WI38 (cell line): ENCODE results near the gene CKB.

Experiments
- H3K4me3 ChIP-seq: 2 replicates; pipeline ENCODE4 v1.5.1; 2011; ENCODE audit warnings: low read depth, mild to moderate bottlenecking, control low read depth, low read length
- TF ChIP-seq, protein P1 (sequence below): IDR thresholded peaks from 2 replicates; pipeline ENCODE4 v1.5.1; 2012; ENCODE audit warnings: low read depth, mild to moderate bottlenecking, control low read depth, low read length

CKB gene

DNA sequence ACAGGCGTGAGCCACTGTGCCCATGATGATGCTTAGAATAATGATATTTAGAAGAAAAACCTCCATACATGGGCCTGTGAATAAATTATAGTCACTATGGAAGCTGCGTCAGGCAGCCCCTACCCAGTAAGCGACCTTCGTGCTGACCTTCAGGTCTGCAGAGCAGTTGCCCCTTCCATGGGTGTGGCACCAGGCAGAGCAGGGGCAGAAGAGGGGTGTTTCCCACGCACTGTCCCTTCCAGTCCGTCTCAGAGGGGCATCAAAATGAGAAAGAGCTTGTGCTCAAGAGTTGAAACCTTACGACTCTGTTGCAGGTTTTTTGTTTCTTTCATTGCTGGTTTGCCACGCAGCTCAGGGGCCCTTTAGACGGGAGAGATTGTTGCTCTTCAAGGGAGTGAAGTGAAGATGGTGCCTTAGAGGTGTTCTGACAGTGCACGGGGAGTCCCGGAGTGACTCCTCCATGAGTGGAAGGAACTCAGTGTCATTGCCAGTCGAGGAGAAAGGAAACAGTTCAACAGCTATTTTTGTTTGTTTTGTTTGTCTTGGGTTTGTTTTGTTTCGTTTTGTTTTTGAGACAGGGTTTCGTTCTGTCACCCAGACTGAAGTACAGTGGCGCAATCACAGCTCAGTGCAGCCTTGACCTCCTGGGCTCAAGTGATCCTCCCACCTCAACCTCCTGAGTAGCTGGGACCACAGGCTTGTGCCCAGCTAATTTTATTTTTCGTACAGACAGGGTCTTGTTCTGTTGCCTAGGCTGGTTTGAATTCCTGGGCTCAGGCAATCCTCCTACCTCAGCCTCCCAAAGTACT is 13.9 kb downstream of the CKB start:
- H3K4me3 ChIP-seq = no peak overlapping the region
- TF ChIP-seq, protein P1, sequence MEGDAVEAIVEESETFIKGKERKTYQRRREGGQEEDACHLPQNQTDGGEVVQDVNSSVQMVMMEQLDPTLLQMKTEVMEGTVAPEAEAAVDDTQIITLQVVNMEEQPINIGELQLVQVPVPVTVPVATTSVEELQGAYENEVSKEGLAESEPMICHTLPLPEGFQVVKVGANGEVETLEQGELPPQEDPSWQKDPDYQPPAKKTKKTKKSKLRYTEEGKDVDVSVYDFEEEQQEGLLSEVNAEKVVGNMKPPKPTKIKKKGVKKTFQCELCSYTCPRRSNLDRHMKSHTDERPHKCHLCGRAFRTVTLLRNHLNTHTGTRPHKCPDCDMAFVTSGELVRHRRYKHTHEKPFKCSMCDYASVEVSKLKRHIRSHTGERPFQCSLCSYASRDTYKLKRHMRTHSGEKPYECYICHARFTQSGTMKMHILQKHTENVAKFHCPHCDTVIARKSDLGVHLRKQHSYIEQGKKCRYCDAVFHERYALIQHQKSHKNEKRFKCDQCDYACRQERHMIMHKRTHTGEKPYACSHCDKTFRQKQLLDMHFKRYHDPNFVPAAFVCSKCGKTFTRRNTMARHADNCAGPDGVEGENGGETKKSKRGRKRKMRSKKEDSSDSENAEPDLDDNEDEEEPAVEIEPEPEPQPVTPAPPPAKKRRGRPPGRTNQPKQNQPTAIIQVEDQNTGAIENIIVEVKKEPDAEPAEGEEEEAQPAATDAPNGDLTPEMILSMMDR = no peak

DNA sequence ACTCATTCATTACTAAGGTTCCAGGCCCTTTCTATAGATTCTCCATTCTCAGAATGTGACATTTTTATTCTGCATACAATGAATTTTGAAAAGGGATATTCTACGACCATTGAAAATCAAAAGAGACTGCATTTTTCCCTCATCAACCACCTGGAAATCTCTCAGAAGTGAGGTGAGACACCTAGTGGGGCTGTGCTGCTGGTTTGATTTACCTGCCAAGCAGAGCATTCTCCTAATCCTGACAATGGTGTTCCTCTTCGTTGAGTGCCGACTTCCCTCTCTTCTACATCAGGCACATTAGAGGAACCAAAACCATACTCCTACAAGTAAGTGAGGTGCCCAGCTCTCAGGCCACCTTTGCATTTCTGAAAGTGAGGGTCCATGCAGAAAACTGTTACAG is 14.9 kb downstream of the CKB start:
- TF ChIP-seq, protein P1 = no peak
- H3K4me3 ChIP-seq = no peak overlapping the region

GRCh38 chr14:103504991-103505565 is 17.6 kb downstream of the CKB start:
- H3K4me3 ChIP-seq = no peak overlapping the region
- TF ChIP-seq, protein P1 = no peak

GRCh38 chr14:103503296-103503695 is 19.3 kb downstream of the CKB start:
- TF ChIP-seq, protein P1 = no peak
- no peak overlapping the region for H3K4me3 ChIP-seq

GRCh38 chr14:103502877-103503276 is 19.8 kb downstream of the CKB start:
- TF ChIP-seq, protein P1 = no peak
- H3K4me3 ChIP-seq = no peak overlapping the region

DNA sequence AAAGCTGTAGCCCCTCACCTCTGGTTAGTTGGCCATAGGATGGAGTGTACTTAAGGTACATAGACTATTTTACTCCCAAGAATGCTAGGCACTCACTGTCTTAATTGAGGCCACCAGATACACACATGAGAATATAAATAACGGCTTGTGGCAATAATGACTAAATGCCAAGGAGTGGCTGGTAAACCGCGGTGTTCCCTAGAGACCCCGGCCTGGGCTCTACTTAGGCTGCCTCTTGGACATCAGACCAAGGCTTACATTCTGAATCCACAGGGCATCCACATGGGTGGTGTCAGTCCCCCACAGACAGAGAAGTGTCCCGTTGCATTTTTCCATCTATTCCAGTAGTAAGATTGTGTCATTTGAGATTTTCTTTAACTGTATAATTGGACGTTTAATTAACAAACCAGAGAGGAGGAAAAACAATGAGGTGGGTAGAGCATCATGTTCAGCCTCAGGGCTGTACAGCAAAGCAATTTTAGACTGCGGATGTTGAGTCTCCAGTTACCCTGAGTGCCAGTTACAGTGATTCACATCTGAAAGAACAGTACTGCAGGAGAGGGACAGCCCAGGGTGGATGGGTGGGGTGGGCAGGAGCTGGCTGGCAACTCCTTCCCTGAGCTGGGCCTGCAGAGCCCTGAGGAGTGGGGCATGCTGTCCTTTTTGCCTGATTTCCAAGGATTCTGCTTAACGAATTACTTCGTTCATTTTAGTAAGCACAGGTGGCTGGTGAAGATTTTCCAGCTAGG is 20.5 kb downstream of the CKB start:
- TF ChIP-seq, protein P1 = no peak
- H3K4me3 ChIP-seq = no peak overlapping the region
